ENCODE measurements around the gene TMEM140.

GRCh38 chr7:135169964-135170273 lies 22.0 kb downstream of the TMEM140 start:
- no peak for TF ChIP-seq CTCF (IDR thresholded peaks at IDR 0.05)
- no peak for TF ChIP-seq POLR2A (IDR thresholded peaks at IDR 0.05)
